ENCODE results near the gene SLC35B2. TPM values are rescaled to one million over a fixed set of nuclear protein-coding genes. Genes with fewer than 3 reads are reported as not detected.
A peak's percentile ranks its signal among the peaks of the same experiment; 100 is the strongest.

Gene SLC35B2
- total RNA-seq, 1 donor from 2014 or later = 77.0 TPM

GRCh38 chr6:44256775-44257024 lies 628 bp downstream of the SLC35B2 start:
- no peak for TF ChIP-seq CTCF (IDR thresholded peaks at IDR 0.05)
- Mint-ChIP-seq H3K9me3 (ENCODE audit: unreplicated experiment) (no peaks in the 10 kb centered on the region), H3K27ac (ENCODE audit: unreplicated experiment) (peak overlapping the region; percentile 87), H3K4me3 (ENCODE audit: unreplicated experiment) (peak overlapping the region; percentile 89), H3K36me3 (ENCODE audit: unreplicated experiment) (peaks cover 46% of the 10 kb centered on the region), H3K4me1 (ENCODE audit: unreplicated experiment) (peaks cover 50% of the 10 kb centered on the region), H3K27me3 (ENCODE audit: unreplicated experiment) (no peaks in the 10 kb centered on the region)
- no peak for DNase-seq (ENCODE audit: extremely low spot score, unreplicated experiment)

GRCh38 chr6:44255871-44256774 lies 1.2 kb downstream of the SLC35B2 start:
- Mint-ChIP-seq H3K4me1 (ENCODE audit: unreplicated experiment) (peaks cover 50% of the 10 kb centered on the region), H3K27me3 (ENCODE audit: unreplicated experiment) (no peaks in the 10 kb centered on the region), H3K36me3 (ENCODE audit: unreplicated experiment) (peaks cover 51% of the 10 kb centered on the region), H3K27ac (ENCODE audit: unreplicated experiment) (peak overlapping the region; percentile 87), H3K4me3 (ENCODE audit: unreplicated experiment) (peak overlapping the region; percentile 89), H3K9me3 (ENCODE audit: unreplicated experiment) (no peaks in the 10 kb centered on the region)
- TF ChIP-seq CTCF (IDR thresholded peaks at IDR 0.05) = no peak
- DNase-seq (ENCODE audit: extremely low spot score, unreplicated experiment) = no peak

- Mint-ChIP-seq H3K4me1 (ENCODE audit: unreplicated experiment) (peaks cover 52% of the 10 kb centered on the region), H3K9me3 (ENCODE audit: unreplicated experiment) (no peaks in the 10 kb centered on the region), H3K36me3 (ENCODE audit: unreplicated experiment) (peaks cover 56% of the 10 kb centered on the region), H3K4me3 (ENCODE audit: unreplicated experiment) (peak overlapping the region; percentile 89), H3K27me3 (ENCODE audit: unreplicated experiment) (no peaks in the 10 kb centered on the region), H3K27ac (ENCODE audit: unreplicated experiment) (peak overlapping the region; percentile 87)
- TF ChIP-seq CTCF (IDR thresholded peaks at IDR 0.05) = no peak
- DNase-seq (ENCODE audit: extremely low spot score, unreplicated experiment) = no peak
Observed at GRCh38 chr6:44255105-44255808, 2.1 kb downstream of the SLC35B2 start.

GRCh38 chr6:44254191-44255104 lies 2.9 kb downstream of the SLC35B2 start:
- no peak for DNase-seq (ENCODE audit: extremely low spot score, unreplicated experiment)

More at GRCh38 chr6:44254191-44255104, 2.9 kb downstream of the SLC35B2 start:
- Mint-ChIP-seq H3K4me1 (ENCODE audit: unreplicated experiment) (peaks cover 59% of the 10 kb centered on the region), H3K9me3 (ENCODE audit: unreplicated experiment) (no peaks in the 10 kb centered on the region), H3K27ac (ENCODE audit: unreplicated experiment) (peak overlapping the region; percentile 42), H3K36me3 (ENCODE audit: unreplicated experiment) (peaks cover 61% of the 10 kb centered on the region), H3K27me3 (ENCODE audit: unreplicated experiment) (no peaks in the 10 kb centered on the region), H3K4me3 (ENCODE audit: unreplicated experiment) (no peak overlapping the region)
- no peak for TF ChIP-seq CTCF (IDR thresholded peaks at IDR 0.05)

Measured in osteocyte (in vitro differentiated cells).